SJSA1 (cell line): ENCODE data around the gene MAST2. TPM values are rescaled to one million over a fixed set of nuclear protein-coding genes. Genes with fewer than 3 reads are reported as not detected.

Source experiments
- DNase-seq, 2 experiments: peaks; one replicate each; pipeline ENCODE4 v3.0.0-alpha.2; 2015 to 2020; ENCODE audit warnings: low spot score in 2 of 2, low read depth in 1 of 2
- H3K27ac ChIP-seq: fragments of 250-450 bp; sonication (Bioruptor Pico); 2 replicates; pipeline ENCODE4 v1.5.1; 2020; ENCODE audit warnings: mild to moderate bottlenecking, moderate library complexity
- H3K27me3 ChIP-seq: fragments of 250-450 bp; sonication (Bioruptor Pico); replicated peaks from 2 replicates; pipeline ENCODE4 v1.5.1; 2020; ENCODE audit warnings: mild to moderate bottlenecking, moderate library complexity
- H3K36me3 ChIP-seq: fragments of 250-450 bp; sonication (Bioruptor Pico); 2 replicates; pipeline ENCODE4 v1.5.1; 2020; ENCODE audit warnings: mild to moderate bottlenecking
- H3K4me1 ChIP-seq: fragments of 250-450 bp; sonication (Bioruptor Pico); replicated peaks from 2 replicates; pipeline ENCODE4 v1.6.1; 2021; ENCODE audit warnings: mild to moderate bottlenecking
- H3K4me3 ChIP-seq: fragments of 250-450 bp; sonication (Bioruptor Pico); 2 replicates; pipeline ENCODE4 v1.5.1; 2020; ENCODE audit warnings: mild to moderate bottlenecking
- H3K9me3 ChIP-seq: fragments of 250-450 bp; sonication (Bioruptor Pico); replicated peaks from 2 replicates; pipeline ENCODE4 v1.5.1; 2020; ENCODE audit warnings: mild to moderate bottlenecking
- total RNA-seq: library from RNA; depleted of rRNA; stranded (reverse); fragments of >200 nt; shearing (Covaris generic); gene quantifications from 2 replicates; pipeline ENCODE4 v1.2.3, GENCODE V29; 2014; rRNA removed

Gene MAST2
- total RNA-seq, 1 experiment from 2014 or later, result 16.8 TPM

GRCh38 chr1:46084553-46085451 is 281.4 kb downstream of the MAST2 start:
- DNase-seq, result no peak
- no peak overlapping the region for H3K27ac ChIP-seq
- H3K36me3 ChIP-seq, result no peaks in the 10 kb centered on the region
- no peak overlapping the region for H3K4me3 ChIP-seq
- H3K4me1 ChIP-seq, result no peaks in the 10 kb centered on the region
- H3K9me3 ChIP-seq, result no peaks in the 10 kb centered on the region
- H3K27me3 ChIP-seq, result no peaks in the 10 kb centered on the region

Other genes starting within 250 kb of the MAST2 start
- gene NASP, start 219.6 kb upstream of the MAST2 start, total RNA-seq, result 141 and 151 TPM in 2 replicates
- 0.34 TPM in 1 of 2 replicates, not detected in the other for gene CCDC17, start 179.6 kb upstream of the MAST2 start, total RNA-seq
- gene GPBP1L1, start 117.1 kb upstream of the MAST2 start, total RNA-seq, result 38.7 and 95.1 TPM in 2 replicates
- gene TMEM69, start 115.4 kb upstream of the MAST2 start, total RNA-seq, result 21.5 and 23.4 TPM in 2 replicates
- gene IPP, start 53.0 kb upstream of the MAST2 start, total RNA-seq, result 11.9 and 13.0 TPM in 2 replicates